ENCODE data around the gene SCIN. TPM values are rescaled to one million over a fixed set of nuclear protein-coding genes. Genes with fewer than 3 reads are reported as not detected.

The SCIN gene
- total and polyA plus RNA-seq, 2 of the 8 experiments (the other 6 are each of a cell fraction or from before 2014, with no cell fraction given): 0.47 to 1.9 TPM

- FAIRE-seq: no peak
- WGBS, 2 experiments (ENCODE audit: extremely low coverage in 1 of 2, insufficient coverage in 1 of 2, insufficient read length in 1 of 2, insufficient replicate concordance in 2 of 2, low coverage in 1 of 2, low lambda C conversion rate in 2 of 2, missing lambda C conversion rate in 1 of 2): 89% methylated on average over 4 of the region's 4 CpGs; no CpG with 5 or more reads in 1 of the 2 experiments
- H3K4me3 ChIP-seq (ENCODE audit: extremely low read depth in 1 of 4, insufficient read depth in 2 of 4, low read depth in 3 of 4, low read length in 4 of 4): no peak overlapping the region
Observed at GRCh38 chr7:12586271-12586670, 15.8 kb downstream of the SCIN start.

More at GRCh38 chr7:12586271-12586670, 15.8 kb downstream of the SCIN start:
- H3K56ac ChIP-seq (replicated peaks; ENCODE audit: insufficient read length, low read depth, low read length): no peak overlapping the region
- H2BK15ac ChIP-seq (ENCODE audit: low read length): no peak overlapping the region
- no peak overlapping the region for H3K18ac ChIP-seq (ENCODE audit: extremely low read depth, low read length)
- no peaks in the 10 kb centered on the region for H3K23me2 ChIP-seq (ENCODE audit: low read depth, low read length)
- H2BK120ac ChIP-seq (replicated peaks; ENCODE audit: low read depth, low read length): no peak overlapping the region
- CTCF ChIA-PET (ENCODE audit: partially characterized antibody): no interaction called here
- H4K5ac ChIP-seq (ENCODE audit: insufficient read length, low read depth, low read length): no peak overlapping the region
- no peaks in the 10 kb centered on the region for H3K4me1 ChIP-seq (replicated peaks in 1 of 4; ENCODE audit: control insufficient read depth in 3 of 4, insufficient read depth in 4 of 4, low read length in 3 of 4)
- H2AFZ ChIP-seq (ENCODE audit: low read length): no peak overlapping the region
- H2BK20ac ChIP-seq (ENCODE audit: low read length): no peak overlapping the region
- H3K9me3 ChIP-seq (ENCODE audit: insufficient read depth in 2 of 2, low read depth in 1 of 2, low read length in 1 of 2): no peaks in the 10 kb centered on the region
- H3K14ac ChIP-seq (ENCODE audit: insufficient read length): no peak overlapping the region
- H3K27me3 ChIP-seq (replicated peaks in 1 of 4; ENCODE audit: control insufficient read depth in 3 of 4, extremely low read depth in 1 of 4, insufficient read depth in 3 of 4, low read length in 3 of 4): no peaks in the 10 kb centered on the region
- no peak overlapping the region for H2AK5ac ChIP-seq (ENCODE audit: low read depth, low read length)
- no peak overlapping the region for H4K8ac ChIP-seq (ENCODE audit: extremely low read depth, insufficient read depth, low read length)
- H3K4ac ChIP-seq (replicated peaks; ENCODE audit: insufficient read length, low read depth, low read length): no peak overlapping the region
- POLR2A ChIA-PET (ENCODE audit: partially characterized antibody): no interaction called here
- no peak for DNase-seq (ENCODE audit: low read depth in 1 of 2, low spot score in 2 of 2)
- H2BK5ac ChIP-seq (ENCODE audit: low read depth, low read length): no peak overlapping the region
- H3K79me2 ChIP-seq (ENCODE audit: control insufficient read depth in 1 of 2, insufficient read depth in 2 of 2, low read length in 2 of 2): no peaks in the 10 kb centered on the region
- TF ChIP-seq BRCA1 (IDR thresholded peaks at IDR 0.05; ENCODE audit: low read depth, low read length) (no peak), TEAD4 (IDR thresholded peaks at IDR 0.05; ENCODE audit: low read depth, low read length) (no peak), EGR1 (IDR thresholded peaks at IDR 0.05; ENCODE audit: borderline replicate concordance, low read depth, low read length) (no peak), CREB1 (IDR thresholded peaks at IDR 0.05) (no peak), CBX5 (IDR thresholded peaks at IDR 0.05; ENCODE audit: low read depth, low read length) (no peak), SIN3A (conservative IDR thresholded peaks at IDR 0.05 in 1 of 2, IDR thresholded peaks at IDR 0.05 in 1 of 2; ENCODE audit: low read depth in 1 of 2, low read length in 2 of 2) (no peak), TCF12 (IDR thresholded peaks at IDR 0.05; ENCODE audit: low read depth, low read length) (no peak), CBX8 (IDR thresholded peaks at IDR 0.05; ENCODE audit: borderline replicate concordance, low read depth, low read length) (no peak), GABPA (IDR thresholded peaks at IDR 0.05; ENCODE audit: borderline replicate concordance, insufficient read depth, low read length) (no peak), POU5F1 (IDR thresholded peaks at IDR 0.05; ENCODE audit: low read depth, low read length) (no peak), KDM5A (IDR thresholded peaks at IDR 0.05; ENCODE audit: low read length) (no peak), PHF8 (conservative IDR thresholded peaks at IDR 0.05; ENCODE audit: low read depth, low read length) (no peak)
- no peak overlapping the region for H3K27ac ChIP-seq (ENCODE audit: low read depth, low read length)
- H3K79me1 ChIP-seq (ENCODE audit: low read depth, low read length): no peaks in the 10 kb centered on the region
- H4K20me1 ChIP-seq (replicated peaks in 1 of 2; ENCODE audit: control insufficient read depth in 1 of 2, insufficient read depth in 2 of 2, low read length in 2 of 2): no peaks in the 10 kb centered on the region
- H4K91ac ChIP-seq (replicated peaks; ENCODE audit: insufficient read length, low read length): no peak overlapping the region
- H3K9ac ChIP-seq (replicated peaks in 1 of 4; ENCODE audit: extremely low read depth in 1 of 4, low read depth in 3 of 4, low read length in 3 of 4): no peak overlapping the region
- no peak overlapping the region for H3K23ac ChIP-seq (ENCODE audit: insufficient read length)
- no peak overlapping the region for H3K4me2 ChIP-seq (ENCODE audit: insufficient read depth in 1 of 2, low read depth in 2 of 2, low read length in 2 of 2)
- no peak overlapping the region for H2BK12ac ChIP-seq (ENCODE audit: low read depth, low read length)
- H3K36me3 ChIP-seq (ENCODE audit: control insufficient read depth in 2 of 4, insufficient read depth in 4 of 4, low read length in 3 of 4): no peaks in the 10 kb centered on the region
